GM10266 (cell line): ENCODE measurements around the gene NOVA2.

Experiments
- DNase-seq: peaks from one replicate; pipeline ENCODE4 v3.0.0; 2012; ENCODE audit errors: extremely low spot score
- TF ChIP-seq, protein P1 (sequence below): IDR thresholded peaks from 2 replicates; pipeline ENCODE4 v1.5.1; 2012; ENCODE audit warnings: mild to moderate bottlenecking, low read depth; ENCODE audit not compliant: control insufficient read depth, insufficient read depth; ENCODE audit errors: missing control alignments

Gene NOVA2

DNA sequence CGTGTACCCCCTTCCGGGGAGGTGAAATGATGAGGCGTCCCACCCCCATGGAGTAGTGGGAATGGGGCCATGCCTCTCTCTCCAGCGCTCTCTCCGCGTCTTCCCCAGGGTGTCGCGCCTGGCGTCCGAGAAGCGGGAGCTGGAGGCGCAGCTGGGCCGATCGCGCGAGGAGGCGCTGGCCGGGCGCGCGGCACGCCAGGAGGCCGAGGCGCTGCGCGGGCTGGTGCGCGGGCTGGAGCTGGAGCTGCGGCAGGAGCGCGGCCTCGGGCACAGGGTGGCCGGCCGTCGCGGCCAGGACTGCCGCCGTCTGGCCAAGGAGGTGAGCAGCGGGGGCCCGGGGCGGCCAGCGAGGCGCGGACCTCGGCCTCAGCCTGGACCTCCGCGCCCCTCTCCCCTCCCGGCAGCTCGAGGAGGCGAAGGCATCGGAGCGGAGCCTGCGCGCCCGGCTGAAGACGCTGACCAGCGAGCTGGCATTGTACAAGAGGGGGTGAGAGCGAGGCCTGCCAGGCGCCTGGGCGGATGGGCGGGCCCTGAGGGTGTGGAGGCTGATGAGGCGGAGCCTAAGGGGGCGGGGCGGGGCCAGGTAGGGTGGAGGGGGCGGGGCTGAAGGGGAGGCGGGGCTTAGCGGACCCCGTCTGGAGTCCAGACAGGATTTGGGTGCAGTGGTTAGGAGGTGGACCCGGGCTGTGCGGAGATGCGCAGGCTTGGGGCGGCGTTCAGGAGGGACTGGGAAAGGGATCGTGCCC is 41.4 kb upstream of the NOVA2 start:
- TF ChIP-seq, protein P1, sequence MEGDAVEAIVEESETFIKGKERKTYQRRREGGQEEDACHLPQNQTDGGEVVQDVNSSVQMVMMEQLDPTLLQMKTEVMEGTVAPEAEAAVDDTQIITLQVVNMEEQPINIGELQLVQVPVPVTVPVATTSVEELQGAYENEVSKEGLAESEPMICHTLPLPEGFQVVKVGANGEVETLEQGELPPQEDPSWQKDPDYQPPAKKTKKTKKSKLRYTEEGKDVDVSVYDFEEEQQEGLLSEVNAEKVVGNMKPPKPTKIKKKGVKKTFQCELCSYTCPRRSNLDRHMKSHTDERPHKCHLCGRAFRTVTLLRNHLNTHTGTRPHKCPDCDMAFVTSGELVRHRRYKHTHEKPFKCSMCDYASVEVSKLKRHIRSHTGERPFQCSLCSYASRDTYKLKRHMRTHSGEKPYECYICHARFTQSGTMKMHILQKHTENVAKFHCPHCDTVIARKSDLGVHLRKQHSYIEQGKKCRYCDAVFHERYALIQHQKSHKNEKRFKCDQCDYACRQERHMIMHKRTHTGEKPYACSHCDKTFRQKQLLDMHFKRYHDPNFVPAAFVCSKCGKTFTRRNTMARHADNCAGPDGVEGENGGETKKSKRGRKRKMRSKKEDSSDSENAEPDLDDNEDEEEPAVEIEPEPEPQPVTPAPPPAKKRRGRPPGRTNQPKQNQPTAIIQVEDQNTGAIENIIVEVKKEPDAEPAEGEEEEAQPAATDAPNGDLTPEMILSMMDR, result no peak
- DNase-seq, result peak; percentile 82

DNA sequence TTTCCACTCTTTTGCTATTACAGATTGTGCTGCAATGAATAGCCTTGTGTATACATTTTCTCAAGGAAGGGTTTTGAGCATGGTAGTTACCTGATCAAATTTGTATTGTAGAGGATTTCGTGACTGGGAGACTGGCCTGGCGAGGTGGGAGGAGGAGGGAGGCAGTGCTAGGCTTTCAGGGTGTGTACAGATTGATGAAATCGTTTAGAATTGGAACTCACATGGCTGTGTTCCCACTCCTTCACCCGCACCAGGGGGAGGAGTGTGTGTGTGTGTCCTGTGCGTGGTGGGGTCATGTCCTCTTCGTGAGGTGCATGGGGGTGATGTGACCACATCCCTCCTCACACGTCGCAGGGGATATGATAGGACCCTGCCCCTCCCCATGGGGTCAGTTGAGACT is 40.9 kb upstream of the NOVA2 start:
- TF ChIP-seq, protein P1, result no peak
- DNase-seq, result no peak

DNA sequence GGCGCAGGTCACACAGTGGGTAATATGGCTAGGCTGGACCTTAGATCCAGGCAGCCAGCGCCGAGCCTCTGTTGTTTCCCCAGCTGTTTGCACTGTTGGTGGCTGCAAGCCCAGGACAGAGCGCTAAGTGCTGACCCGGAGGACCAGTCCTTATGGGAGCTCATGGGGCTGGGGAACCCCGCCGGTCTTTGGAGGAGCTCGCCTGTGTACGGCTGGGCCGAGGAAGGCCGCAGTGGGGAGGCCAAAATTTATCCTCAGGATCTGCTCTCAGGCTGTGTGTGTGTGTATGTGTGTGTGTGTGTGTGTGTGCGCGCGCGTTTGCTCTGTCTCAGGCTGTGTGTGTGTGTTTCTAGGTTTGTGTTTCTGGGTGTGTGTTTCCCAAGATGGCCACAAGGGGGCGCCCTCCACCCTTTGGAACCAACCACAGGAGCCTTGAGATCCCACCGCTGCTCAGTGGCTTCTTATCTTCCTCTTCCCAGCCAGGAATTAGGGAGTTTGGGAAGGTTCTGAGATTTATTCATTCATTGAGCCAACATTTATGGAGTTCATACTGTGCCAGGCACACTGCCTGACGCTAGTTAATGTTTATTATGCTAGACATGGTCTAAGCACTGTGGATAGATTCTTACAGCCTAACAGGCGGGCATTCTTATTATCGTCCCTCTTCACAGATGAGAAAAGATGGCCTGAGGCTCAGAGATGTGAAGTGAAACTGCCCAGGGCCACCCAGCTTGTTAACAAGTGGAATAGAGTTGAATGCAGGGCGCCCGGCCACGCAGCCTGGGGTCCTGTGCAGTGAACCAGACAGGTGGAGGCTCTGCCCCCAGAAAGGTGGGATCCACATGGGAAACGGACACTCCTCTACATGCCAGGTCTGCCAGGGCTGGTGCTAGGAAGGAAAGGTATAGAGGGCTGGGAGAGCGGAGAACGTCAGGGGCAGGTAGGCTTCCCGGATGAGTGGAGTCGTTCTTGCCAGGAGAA is 36.2 kb upstream of the NOVA2 start:
- TF ChIP-seq, protein P1, result peak; percentile 82
- peak; percentile 72 for DNase-seq

DNA sequence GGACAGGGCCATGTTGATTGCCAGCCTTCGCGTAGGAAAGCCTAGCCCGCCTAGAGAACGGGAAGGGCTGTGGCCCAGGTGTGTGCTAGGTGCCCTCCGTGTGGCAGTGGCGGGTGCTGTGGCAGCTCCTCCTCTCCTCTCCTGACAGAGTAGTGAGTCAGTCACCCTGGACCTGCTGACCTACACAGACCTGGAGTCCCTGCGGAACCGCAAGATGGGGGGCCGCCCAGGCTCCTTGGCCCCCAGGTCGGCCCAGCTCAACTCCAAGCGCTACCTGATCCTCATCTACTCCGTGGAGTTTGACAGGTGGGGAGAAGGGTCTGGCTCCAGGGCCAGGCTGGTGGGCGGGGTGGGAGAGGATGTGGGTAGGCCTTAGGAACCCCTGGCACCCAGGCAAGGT is 32.7 kb upstream of the NOVA2 start:
- no peak for DNase-seq
- TF ChIP-seq, protein P1, result no peak

DNA sequence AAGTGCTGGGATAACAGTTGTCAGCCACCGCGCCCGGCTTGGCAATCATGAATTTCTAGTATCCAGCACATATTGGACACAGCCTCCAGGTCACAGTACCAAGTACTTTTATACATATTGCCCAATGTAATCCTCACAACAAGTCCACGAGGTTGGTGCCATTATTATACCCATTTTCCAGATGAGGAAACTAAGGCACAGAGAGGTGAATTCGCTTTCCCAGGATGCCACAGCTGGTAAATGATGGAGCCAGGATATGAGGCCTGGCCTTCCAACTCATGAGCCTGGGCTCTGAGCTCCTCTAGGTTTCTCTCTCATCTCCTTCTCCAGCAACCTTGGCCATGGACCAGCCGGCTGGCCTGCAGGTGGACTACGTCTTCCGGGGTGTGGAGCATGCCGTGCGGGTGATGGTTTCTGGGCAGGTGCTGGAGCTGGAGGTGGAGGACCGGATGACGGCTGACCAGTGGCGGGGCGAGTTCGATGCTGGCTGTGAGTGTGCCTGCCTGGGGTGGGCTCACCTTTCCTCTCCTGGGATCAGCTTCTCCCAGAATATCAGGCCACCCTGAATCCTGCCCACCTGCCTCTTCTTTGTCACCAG is 29.1 kb upstream of the NOVA2 start:
- DNase-seq, result no peak
- TF ChIP-seq, protein P1, result no peak

DNA sequence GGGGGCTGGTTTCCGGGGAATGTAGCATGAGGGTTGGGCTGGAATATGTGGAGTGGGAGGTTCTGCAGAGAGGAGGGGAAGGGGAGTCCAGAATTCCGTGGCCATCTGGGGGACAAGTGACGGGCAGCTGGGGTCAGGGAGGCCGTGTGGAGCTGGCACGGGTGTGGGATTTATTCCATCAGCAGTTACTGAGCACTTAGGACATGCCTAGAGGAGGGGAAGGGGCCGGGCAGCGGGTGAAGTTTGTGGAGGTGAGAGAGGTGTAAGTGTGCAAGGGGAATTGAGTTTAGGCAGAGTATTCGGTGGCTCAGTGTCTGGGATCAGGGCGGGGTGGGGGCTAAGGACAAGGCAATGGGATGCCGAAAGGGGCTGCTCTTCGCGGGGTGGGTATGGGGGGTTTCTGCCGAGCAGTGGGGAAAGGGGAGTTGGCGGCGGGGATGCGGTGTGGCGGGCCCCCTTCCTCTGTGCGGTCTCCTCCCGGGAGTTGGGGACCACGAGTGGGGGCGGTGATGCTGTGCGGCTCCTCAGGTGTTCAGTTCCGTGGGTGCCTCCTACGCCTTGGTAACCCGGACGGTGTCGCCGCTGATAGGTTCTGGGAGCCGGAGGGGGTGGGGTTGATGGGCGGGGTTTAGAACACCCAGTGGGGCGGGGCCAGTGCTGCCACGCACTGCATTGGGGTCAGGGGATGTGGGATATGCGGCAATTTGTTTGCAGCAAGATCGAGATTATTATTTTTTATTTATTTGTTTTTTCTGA is 27.0 kb upstream of the NOVA2 start:
- peak; percentile 80 for DNase-seq
- TF ChIP-seq, protein P1, result no peak
